Stimulated activated CD4-positive, alpha-beta T cell treated with anti-CD3 and anti-CD28 coated beads, Interleukin-4, amount 100 ng/mL, for 48 hours (primary cell): ENCODE measurements around the gene NTN1.

Source experiments
- DNase-seq, 2 donors: peaks; one replicate each; pipeline ENCODE4 v3.0.0-alpha.2; 2020; ENCODE audit warnings: low read depth in 2 of 2

Gene NTN1

DNA sequence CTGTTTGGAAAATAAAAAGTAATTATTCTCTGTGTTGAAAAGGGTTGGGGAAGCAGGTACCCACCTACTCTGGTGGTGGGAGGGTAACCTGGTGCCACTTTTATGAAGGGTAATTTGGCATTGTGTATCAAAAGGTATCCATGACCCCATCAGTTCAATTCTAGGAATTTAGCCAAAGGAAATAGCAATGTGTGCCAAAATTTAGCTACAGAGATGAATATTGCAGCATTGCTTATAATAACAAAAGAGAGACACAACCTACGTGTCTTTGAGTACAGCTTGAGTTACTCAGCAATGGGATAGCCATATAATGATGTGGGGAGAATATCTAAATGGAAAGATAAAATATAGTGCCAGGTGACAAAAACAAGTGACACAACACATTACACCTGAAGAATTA, 170.7 kb downstream of the NTN1 start:
- no peak for DNase-seq

DNA sequence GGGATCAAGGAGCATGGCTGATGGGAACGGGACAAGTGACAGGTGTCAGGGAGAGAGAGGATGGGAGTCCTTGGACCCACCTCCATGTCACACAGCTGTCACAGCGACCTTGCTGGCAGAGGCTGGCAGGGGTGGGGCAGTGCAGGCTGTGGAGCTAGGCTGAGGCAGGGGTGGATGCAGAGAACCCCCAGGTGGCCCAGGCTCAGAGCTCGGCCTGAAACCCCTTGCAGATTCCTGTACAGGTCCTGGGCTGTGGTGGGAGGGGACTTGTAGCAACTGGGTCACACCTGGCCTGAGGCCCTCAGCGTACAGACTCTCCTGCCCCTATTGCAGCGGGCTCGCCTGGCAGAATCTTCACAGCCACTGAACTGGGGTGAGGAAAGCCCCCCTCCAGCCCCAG, 174.1 kb downstream of the NTN1 start:
- DNase-seq: no peak

GRCh38 chr17:9195961-9196670, 174.8 kb downstream of the NTN1 start:
- DNase-seq: no peak

DNA sequence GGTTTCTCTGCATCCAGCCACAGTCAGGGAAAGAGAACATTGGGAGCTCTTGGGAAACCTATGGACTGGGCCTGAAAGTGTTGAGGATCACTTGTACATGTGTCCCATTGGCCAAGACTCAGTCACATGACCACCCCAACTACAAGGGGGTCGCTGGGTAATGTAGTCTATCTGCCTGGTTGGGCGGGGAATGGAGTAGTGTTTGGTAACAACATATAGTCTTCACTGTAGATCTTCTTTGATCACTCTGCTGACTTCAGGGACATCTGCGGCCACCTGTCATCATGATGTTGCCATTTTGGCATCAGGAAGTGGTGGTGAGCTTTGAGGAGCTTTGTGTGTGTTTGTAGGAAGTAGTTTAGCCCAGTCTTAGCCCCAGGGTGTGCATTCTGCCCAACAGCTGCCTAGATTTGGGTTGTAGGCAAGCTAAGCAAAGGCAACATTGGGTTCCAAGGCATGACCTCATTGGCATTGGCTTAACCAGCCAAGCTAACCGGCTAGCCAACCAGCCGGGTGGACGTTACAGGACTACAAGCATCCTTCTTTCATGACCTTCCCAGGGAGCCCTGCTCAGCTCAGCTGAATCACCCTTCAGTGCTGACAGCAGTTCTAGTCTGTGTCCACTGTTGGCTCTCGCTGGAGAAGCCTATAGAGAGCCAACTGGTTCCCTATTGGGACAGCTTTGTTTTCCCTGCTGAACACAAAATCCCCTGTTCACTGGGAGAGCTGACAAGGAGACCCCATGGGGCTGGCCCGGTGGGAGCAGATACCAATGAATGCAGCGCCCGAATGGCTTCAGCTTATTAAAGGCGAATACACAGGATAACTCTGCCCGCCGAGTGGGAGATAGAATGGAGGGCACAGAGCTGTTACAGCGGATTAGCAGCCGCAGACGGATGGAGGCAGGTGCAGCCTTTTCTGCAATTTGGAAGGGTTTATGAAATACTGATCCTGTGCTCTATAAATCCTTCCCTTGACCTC, 178.6 kb downstream of the NTN1 start:
- DNase-seq: no peak

GRCh38 chr17:9200699-9201359, 179.5 kb downstream of the NTN1 start:
- no peak for DNase-seq

- no peak for DNase-seq
Observed at GRCh38 chr17:9202532-9202931, 181.2 kb downstream of the NTN1 start.

- no peak for DNase-seq
Observed at GRCh38 chr17:9203771-9204425, 182.6 kb downstream of the NTN1 start.

- no peak for DNase-seq
Observed at GRCh38 chr17:9204637-9205329, 183.5 kb downstream of the NTN1 start.

GRCh38 chr17:9205520-9206409, 184.5 kb downstream of the NTN1 start:
- no peak for DNase-seq

DNA sequence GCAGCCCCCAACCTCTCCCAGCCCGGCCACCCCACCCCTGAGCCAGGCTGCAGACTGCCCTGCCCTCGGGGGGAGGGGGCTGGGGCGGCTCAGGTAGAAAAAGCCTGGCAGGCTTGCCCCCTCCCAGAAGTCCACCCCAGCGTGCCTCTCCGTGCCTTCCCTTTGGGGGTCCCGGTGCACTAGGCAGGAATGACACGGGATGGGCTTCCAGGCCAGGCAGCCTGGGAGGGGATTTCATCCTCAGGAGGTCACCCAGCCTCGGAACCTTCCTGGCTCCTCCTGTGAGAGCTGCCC, 185.0 kb downstream of the NTN1 start:
- no peak for DNase-seq

DNA sequence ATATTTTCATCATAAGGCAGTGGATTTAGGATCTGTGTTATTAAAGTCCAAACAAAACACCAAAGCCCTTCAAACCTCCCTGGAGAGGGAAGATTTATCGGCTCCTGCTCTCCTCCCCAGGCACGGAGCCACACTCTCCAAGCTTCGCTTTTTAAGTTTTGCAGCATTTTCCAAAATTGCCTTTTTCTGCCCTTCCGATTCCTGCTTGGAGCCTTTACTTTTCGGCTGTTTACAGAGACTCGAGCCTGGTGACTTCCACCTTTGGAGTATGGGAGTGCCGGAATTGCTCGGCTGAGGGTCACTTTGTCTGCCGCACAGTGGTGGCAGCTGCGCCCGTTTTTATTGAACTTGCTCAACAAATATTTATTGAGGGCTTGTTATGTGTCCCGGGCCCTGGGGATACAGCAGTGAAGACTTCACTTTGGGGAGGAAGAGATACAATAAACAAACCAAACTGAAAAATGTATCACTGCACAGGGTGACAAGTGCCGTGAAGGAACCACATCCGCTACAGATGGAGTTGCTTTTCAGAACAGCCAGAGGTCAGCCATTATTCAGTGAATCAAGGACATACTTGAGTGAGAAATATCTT, 185.5 kb downstream of the NTN1 start:
- no peak for DNase-seq

DNA sequence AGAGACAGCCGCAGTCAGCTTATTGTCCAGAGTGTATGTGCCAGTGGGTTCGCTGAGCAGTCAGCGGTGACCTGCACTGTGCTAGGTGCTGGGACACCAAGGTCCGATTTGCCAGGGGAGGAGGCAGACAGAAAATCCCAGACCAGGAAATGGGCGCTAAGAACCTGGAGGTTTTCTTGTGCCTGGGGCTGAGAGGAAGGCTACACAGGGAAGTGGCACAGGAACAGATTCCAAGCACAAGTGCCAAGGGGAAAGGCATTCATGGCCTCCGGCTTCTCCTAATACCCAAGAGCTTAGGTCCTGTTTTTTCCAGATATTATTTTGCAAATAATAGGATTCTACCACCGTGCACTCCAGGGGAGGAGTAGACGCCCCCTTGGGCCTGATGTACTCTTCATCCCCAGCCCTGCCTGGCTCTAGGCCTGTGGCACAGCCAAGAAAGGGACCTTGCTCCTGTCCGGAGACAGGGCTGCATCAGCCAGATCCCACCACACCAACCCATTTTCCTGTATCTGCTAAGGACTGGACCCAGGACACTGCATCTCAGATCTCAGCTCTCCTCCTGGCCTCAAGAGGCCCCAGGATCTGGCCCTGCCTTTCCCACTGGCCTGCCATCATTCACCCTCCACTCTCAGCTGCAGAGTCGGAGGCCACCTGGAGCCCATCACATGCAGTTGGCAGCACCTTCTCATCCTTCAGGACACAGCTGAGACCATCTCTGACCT, 187.2 kb downstream of the NTN1 start:
- DNase-seq: no peak

DNA sequence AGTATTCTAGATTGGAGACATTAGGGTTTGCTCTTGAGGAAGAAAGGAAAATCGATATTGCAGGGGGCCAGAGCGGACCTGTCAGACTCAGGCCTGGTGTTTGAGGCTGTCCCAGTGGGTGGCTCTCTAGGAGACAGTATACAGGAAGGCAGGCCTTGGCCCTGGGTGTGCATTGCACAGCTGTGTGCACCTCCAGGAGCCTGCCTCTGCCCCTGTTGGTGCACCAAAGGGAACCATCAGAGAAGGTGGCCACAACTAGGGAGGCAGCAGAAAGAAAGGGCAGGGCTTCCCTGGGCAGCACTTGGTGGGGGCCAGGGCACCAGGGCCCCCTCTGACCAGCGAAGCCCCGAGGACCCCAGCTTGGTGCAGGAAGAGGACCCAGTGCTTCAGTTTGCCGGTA, 188.0 kb downstream of the NTN1 start:
- DNase-seq: no peak

- DNase-seq: no peak
Observed at GRCh38 chr17:9209781-9210370, 188.6 kb downstream of the NTN1 start.

DNA sequence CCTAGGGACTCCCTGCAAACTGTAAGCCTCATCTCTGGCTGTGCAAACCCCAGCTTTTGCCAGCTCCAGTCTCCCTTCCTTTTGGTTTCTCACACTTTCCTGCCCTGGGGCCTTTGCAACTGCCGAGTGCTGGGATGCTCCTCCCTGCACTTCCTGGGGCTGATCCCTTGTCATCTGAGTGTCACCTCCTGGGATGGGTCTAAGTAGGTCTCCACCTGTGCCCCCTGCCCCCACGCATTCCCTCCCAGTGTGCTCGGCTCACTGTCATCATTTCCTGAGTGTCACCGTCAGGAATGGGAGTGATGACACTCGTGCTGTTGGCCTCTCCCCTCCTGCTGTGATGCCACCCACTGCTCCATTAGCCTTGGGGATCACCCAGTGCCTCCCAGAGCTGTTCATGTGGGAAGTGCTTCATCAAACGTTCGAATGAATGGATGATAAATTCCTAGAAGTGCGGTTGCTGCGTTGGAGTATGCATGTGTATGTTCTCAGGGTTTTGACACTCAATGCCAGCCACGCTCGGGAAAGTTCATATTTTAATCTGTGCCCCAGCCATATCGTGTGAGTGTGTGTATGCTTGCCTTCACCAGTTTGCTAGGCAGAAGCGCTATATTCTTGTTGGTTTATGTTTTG, 189.9 kb downstream of the NTN1 start:
- no peak for DNase-seq

- DNase-seq: no peak
Observed at GRCh38 chr17:9212376-9213302, 191.3 kb downstream of the NTN1 start.

DNA sequence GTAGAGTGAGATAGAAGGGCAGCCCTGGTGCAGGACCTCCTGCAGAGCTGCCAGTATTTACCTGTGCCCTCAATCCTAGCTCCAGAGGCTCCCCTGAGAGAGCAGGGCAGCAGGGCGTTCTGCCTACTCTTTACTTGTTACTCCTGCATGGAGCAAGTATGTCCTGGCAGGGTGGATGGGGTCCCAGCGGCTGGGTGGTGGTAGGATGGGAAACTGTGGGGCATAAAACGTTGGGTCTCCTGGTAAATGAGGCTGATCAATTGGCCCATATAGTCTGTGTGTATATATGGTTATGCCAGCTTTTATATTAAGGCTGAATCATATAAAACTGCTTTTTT, 192.0 kb downstream of the NTN1 start:
- no peak for DNase-seq

- DNase-seq: no peak
Observed at GRCh38 chr17:9215465-9215864, 194.2 kb downstream of the NTN1 start.
